HG02981 (cell line): Measurements from ENCODE around the gene PRKAG2.
"Not testable (repeated sequence)": the region's sequence is repeated elsewhere in the genome, so short reads cannot be mapped to it uniquely, and the experiment has no call there.

Experiments
- ATAC-seq: cut with Tn5 transposase; IDR thresholded peaks from one replicate; pipeline ENCODE4 v1.9.1; 2021; ENCODE audit warnings: mild to moderate bottlenecking, moderate library complexity; ENCODE audit not compliant: unreplicated experiment

PRKAG2 gene

GRCh38 chr7:151579644-151580043 lies 297.3 kb downstream of the PRKAG2 start:
- ATAC-seq = no peak

DNA sequence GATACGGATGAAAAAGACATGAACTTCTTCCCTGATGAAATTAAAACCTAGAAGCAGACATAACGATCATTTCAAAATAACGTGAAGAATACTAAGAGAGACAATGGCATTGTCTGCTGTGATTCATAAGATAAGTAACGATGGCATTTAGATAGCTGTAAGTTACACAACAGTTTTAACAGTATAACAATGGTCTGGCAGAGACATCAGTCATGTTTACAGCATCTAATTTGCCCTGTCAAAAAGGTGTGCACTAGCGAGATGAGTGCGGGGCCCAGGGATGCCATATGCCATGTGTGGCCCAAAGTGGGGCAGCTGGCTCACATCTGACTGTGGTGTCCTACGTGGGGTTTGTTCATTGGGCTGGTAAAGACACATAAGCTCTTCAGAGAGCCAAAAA lies 301.5 kb downstream of the PRKAG2 start:
- ATAC-seq = no peak

GRCh38 chr7:151573046-151573445 lies 303.9 kb downstream of the PRKAG2 start:
- ATAC-seq = not testable (repeated sequence)

DNA sequence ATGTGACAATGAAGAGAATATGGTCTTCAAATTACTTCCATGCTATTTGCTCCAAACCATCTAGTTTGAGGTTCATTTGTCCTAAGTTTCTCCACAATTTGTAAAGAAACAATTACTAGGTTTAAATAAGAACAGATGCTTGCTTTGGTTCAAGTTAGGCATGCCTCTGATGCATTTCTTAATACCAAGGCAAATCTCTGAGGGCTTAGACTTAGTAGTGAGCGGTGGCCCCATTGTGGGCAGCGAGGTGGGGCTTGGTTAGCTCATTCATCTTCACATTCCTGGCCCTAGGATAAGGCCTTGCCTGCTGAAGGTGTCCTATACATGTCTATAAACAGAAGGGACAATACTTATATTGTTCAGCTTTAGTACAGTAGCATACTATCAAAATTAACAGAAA lies 304.8 kb downstream of the PRKAG2 start:
- ATAC-seq = no peak

DNA sequence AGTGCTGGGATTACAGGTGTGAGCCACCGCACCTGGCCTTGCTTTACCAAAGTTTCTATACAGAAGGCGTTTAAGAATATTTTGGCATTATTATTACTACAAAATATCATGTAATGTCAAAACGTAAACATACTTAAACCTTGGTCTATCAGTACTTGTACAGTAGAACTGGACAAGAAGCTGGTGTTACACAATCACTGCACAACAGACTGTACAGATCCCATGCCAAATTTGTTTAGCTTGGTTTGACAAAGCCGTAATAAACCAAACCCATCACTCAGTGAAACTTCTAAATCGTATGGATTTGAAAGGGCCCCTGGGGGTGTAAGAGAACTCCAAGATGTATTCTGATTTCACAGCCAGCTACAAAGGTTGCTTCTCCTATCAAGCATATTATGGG lies 305.4 kb downstream of the PRKAG2 start:
- no peak for ATAC-seq

- no peak for ATAC-seq
Observed at GRCh38 chr7:151570366-151570915, 306.5 kb downstream of the PRKAG2 start.

- no peak for ATAC-seq
Observed at GRCh38 chr7:151568956-151569940, 307.7 kb downstream of the PRKAG2 start.

DNA sequence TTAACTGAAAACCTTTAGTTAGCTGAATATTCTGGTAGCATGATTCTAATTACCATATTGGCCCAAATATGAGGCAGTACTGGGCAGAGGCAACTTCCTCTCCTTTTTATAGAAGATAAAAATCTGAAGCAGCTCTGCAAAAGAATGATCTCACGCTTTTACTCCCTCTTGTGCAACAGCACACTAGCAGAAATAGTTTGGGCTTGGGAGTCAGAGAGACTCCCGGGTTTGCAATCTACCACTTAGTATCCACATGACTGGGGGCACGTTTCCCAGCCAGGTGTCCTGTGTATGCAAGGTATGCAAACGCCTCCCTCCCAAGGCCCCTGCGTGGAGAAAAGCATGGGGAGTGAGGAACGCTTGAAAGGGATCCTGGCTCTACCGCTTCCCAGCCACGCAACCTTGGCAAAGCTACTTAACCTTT lies 310.0 kb downstream of the PRKAG2 start:
- no peak for ATAC-seq

GRCh38 chr7:151565541-151565940 lies 311.4 kb downstream of the PRKAG2 start:
- no peak for ATAC-seq

DNA sequence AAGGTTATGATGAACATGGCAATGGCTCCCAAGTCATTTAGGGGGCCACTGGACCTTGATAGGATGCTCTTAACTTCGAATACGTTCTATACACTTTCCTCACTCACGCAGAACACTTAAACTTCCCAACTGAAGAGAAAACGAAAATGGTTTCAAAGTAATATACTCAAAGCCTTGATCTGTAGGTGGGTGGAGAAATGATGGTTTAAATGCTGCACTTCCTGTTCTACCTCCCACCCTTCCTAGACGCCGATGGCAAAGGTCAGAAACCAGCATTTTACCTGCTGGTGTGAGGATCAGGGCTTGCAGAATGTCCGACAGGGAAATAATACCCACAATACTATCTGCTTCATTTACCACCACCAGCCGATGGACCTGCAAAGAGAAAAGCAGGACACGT lies 316.7 kb downstream of the PRKAG2 start:
- ATAC-seq = no peak

DNA sequence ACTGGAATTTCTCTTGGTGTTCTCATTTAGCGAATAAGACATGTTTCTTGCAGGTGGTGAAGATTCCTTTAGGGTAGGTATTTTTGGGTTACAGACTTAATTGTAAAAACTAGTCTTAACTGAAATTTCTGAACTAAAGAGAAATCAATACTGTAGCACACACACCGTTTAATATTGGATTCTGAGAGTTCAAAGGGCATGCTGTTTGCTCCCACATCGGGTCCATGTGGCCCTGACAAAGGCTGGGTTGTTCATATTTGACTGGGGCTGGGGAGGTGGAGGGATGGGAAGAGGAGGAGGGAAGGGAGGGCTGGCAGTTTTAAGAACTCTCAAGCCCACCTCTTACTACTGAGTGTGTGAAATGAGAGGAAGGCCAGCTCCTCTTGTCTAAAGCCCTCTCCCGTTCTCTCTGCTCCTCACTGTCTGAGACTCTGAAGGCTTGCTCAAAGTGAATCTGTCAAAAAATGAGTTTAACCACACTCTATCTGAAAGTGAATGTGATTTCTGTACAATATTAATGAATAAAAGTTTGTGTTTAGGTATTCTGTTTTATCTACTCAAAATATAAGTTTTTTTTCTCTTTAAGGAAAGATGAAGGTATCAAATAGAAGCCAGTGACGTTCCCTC lies 317.2 kb downstream of the PRKAG2 start:
- ATAC-seq = no peak

DNA sequence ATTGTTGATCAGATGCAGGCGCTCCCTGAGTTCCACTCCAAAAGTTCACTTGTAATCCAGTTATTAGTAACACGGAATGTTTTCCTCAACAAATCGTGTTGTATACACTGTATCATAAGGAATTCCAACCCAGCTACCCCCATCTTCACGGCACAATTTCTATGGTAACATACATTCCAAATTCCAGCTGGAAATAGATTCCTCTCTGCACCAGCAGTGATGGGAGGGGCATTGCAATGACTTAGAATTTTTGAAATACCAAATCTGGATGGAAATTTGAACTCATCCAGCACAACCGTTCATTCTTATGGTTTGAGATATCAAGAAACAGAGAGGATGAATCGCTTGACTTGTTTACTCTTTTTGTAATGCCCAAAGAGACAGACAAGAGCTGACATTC lies 318.3 kb downstream of the PRKAG2 start:
- no peak for ATAC-seq

DNA sequence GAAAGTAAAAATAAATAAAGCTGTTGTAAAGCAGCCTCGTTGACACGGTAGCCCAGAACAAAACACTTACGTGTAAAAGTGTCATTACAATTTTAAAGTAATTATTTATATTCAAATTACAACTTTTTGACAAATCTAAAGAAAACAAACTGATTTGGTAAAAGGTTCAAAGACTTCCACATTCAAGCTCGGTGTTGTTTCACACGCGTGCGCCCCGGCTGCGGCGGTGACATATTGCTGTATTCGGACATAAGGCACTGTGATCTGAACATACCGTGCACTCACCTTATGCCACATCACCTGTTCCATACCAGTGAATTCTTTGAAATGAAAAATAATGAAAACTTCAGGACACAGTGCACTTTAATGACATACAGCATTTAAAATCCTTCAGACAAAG lies 320.3 kb downstream of the PRKAG2 start:
- ATAC-seq = no peak

- no peak for ATAC-seq
Observed at GRCh38 chr7:151553356-151553755, 323.6 kb downstream of the PRKAG2 start.

- ATAC-seq = no peak
Observed at GRCh38 chr7:151552352-151553028, 324.4 kb downstream of the PRKAG2 start.

GRCh38 chr7:151551820-151552219 lies 325.1 kb downstream of the PRKAG2 start:
- no peak for ATAC-seq

- no peak for ATAC-seq
Observed at GRCh38 chr7:151550656-151551286, 326.1 kb downstream of the PRKAG2 start.

DNA sequence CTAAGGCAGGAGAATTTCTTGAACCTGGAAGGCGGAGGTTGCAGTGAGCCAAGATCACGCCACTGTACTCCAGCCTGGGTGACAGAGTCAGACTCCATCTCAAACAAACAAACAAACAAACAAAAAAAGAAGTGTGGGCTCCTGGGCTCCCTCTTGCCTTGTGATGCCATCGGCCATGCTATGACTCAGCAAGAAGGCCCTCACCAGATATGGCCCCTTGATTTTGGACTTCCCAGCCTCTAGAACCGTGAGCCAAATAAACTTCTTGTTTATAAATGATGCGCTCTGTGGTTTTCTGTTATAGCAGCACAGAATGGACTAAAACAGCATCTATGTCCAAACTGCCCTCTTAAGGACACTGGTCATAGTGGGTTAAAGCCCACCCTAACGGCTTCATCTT lies 327.3 kb downstream of the PRKAG2 start:
- no peak for ATAC-seq

DNA sequence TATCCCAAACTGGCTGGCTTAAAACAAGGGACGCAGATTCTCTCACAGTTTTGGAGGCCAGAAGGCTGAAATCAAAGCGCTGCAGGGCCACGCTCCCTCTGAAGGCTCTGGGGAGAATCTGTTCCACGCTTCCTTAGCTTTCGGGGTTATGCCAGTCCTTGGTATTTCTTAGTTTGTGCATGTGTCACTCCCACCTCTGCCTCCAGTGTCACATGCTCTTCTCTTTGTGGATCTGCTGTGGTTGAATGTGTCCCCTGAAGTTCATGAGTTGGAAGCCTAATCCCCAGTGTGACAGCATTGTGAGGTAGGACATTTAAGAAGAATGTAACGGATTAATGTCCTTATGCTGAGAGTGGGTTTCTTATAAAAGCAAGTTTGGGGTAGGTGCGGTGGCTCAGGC lies 327.8 kb downstream of the PRKAG2 start:
- no peak for ATAC-seq

GRCh38 chr7:151544183-151544582 lies 332.7 kb downstream of the PRKAG2 start:
- no peak for ATAC-seq

GRCh38 chr7:151542606-151543130 lies 334.2 kb downstream of the PRKAG2 start:
- ATAC-seq = no peak
